Small intestine (tissue), 7 donors: ENCODE data around the gene SLC32A1. TPM values are rescaled to one million over a fixed set of nuclear protein-coding genes. Genes with fewer than 3 reads are reported as not detected.
A peak's percentile ranks its signal among the peaks of the same experiment; 100 is the strongest.

ENCODE experiments used
- DNase-seq, 2 donors: peaks; one replicate each; pipeline versions ENCODE4 v3.0.0 to v3.0.0-alpha.2; 2013
- FAIRE-seq: peaks from 2 replicates; lab custom pipeline; 2012; peaks lifted over from hg19 to GRCh38; lab: Jason Lieb, UNC
- H3K27ac ChIP-seq, 3 donors: one replicate each; pipeline ENCODE4 v1.5.1; 2013; ENCODE audit warnings: low read length in 2 of 3, mild to moderate bottlenecking in 2 of 3, control low read depth in 1 of 3, inconsistent platforms in 1 of 3, low read depth in 1 of 3, moderate library complexity in 1 of 3
- H3K27me3 ChIP-seq, 3 donors: one replicate each; pipeline ENCODE4 v1.6.1; 2013; ENCODE audit warnings: low read length in 3 of 3, inconsistent platforms in 1 of 3; ENCODE audit not compliant: control insufficient read depth in 3 of 3, insufficient read depth in 3 of 3
- H3K36me3 ChIP-seq, 3 donors: one replicate each; pipeline ENCODE4 v1.6.1; 2013; ENCODE audit warnings: low read length in 3 of 3, inconsistent platforms in 1 of 3, low read depth in 1 of 3, mild to moderate bottlenecking in 1 of 3, moderate library complexity in 1 of 3; ENCODE audit not compliant: control insufficient read depth in 3 of 3, insufficient read depth in 2 of 3
- H3K4me1 ChIP-seq, 3 donors: one replicate each; pipeline ENCODE4 v1.6.1; 2013; ENCODE audit warnings: low read length in 2 of 3, inconsistent platforms in 1 of 3, low read depth in 1 of 3, mild to moderate bottlenecking in 1 of 3, moderate library complexity in 1 of 3; ENCODE audit not compliant: control insufficient read depth in 3 of 3, insufficient read depth in 2 of 3
- H3K4me3 ChIP-seq, 3 donors: one replicate each; pipeline ENCODE4 v1.5.1; 2013; ENCODE audit warnings: low read length in 3 of 3, control low read depth in 1 of 3, inconsistent platforms in 1 of 3, low read depth in 1 of 3, mild to moderate bottlenecking in 1 of 3, moderate library complexity in 1 of 3
- H3K9me3 ChIP-seq, 2 donors: one replicate each; pipeline ENCODE4 v1.6.1; 2013; ENCODE audit warnings: low read depth in 1 of 2, low read length in 1 of 2; ENCODE audit not compliant: control insufficient read depth in 2 of 2, insufficient read depth in 1 of 2
- WGBS, 3 donors: extraction: QIAGEN DNeasy Blood & Tissue Kit; methylation state at CpG; one replicate each; pipeline ENCODE4 v1.1.7; 2013; 5-methylcytosine and 5-hydroxymethylcytosine counted together
- polyA plus RNA-seq, 4 donors: library from polyadenylated mRNA; stranded (reverse) in 3 of 4; unstranded in 1 of 4; fragments of 200-250 nt in 3 of 4; fragments of 120-200 nt in 1 of 4; gene quantifications; one replicate each; pipeline versions ENCODE4 v1.2.1 to v1.2.3, GENCODE V29; 2013
- donor health status: healthy with polysubstance abuse.
- donor health status: control.
- donor health status: control.
- donor health status: Bipolar disorder and iron deficiency.
- donor health status: healthy.

The SLC32A1 gene
- polyA plus RNA-seq, 4 donors = 0.18 TPM; not detected in 3

GRCh38 chr20:38722683-38723016 lies 1.6 kb upstream of the SLC32A1 start:
- Histone ChIP-seq H3K27ac (no peak overlapping the region), H3K4me3 (no peak overlapping the region), H3K9me3 (no peaks in the 10 kb centered on the region), H3K27me3 (peaks cover 38 to 90% (median 67%) of the 10 kb centered on the region in 3 donors), H3K4me1 (peaks cover 0 to 3% (median 0%) of the 10 kb centered on the region in 3 donors), H3K36me3 (no peaks in the 10 kb centered on the region)
- WGBS, 3 donors = 2 to 6% (median 4%) methylated on average over 7 of the region's 7 CpGs
- DNase-seq (no peak), FAIRE-seq (no peak)

GRCh38 chr20:38723017-38723847 lies 1.1 kb upstream of the SLC32A1 start:
- H3K4me1 ChIP-seq = peaks cover 0 to 3% (median 0%) of the 10 kb centered on the region in 3 donors
- FAIRE-seq (no peak), DNase-seq (peak in 1 of 2 donors; percentile 5)
- no peaks in the 10 kb centered on the region for H3K36me3 ChIP-seq
- WGBS, 3 donors = 3 to 9% (median 8%) methylated on average over 55 to 56 of the region's 56 CpGs
- peaks cover 42 to 92% (median 72%) of the 10 kb centered on the region in 3 donors for H3K27me3 ChIP-seq
- no peak overlapping the region for H3K27ac ChIP-seq
- H3K4me3 ChIP-seq = no peak overlapping the region
- H3K9me3 ChIP-seq = no peaks in the 10 kb centered on the region

DNA sequence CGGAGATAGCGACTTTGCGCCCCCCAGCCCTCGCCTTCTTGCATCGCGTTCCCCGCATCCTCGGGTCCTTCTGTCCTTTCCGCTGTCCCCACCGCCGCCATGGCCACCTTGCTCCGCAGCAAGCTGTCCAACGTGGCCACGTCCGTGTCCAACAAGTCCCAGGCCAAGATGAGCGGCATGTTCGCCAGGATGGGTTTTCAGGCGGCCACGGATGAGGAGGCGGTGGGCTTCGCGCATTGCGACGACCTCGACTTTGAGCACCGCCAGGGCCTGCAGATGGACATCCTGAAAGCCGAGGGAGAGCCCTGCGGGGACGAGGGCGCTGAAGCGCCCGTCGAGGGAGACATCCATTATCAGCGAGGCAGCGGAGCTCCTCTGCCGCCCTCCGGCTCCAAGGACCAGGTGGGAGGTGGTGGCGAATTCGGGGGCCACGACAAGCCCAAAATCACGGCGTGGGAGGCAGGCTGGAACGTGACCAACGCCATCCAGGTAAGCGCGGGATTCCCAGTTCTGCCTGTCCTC lies 401 bp downstream of the SLC32A1 start:
- DNase-seq = no peak
- Histone ChIP-seq H3K27ac (no peak overlapping the region), H3K4me3 (no peak overlapping the region), H3K27me3 (peaks cover 45 to 98% (median 74%) of the 10 kb centered on the region in 3 donors), H3K36me3 (no peaks in the 10 kb centered on the region), H3K4me1 (peaks cover 0 to 3% (median 0%) of the 10 kb centered on the region in 3 donors), H3K9me3 (no peaks in the 10 kb centered on the region)
- 4 to 11% (median 8%) methylated on average over 41 to 46 of the region's 46 CpGs for WGBS, 3 donors
- no peak for FAIRE-seq

GRCh38 chr20:38725148-38725901 lies 1.0 kb downstream of the SLC32A1 start:
- Histone ChIP-seq H3K27me3 (peaks cover 42 to 98% (median 74%) of the 10 kb centered on the region in 3 donors), H3K27ac (no peak overlapping the region), H3K4me3 (no peak overlapping the region), H3K36me3 (no peaks in the 10 kb centered on the region), H3K4me1 (peaks cover 0 to 3% (median 0%) of the 10 kb centered on the region in 3 donors), H3K9me3 (no peaks in the 10 kb centered on the region)
- no peak for FAIRE-seq
- WGBS, 3 donors = 4 to 7% (median 5%) methylated on average over 30 to 35 of the region's 35 CpGs
- peak in 1 of 2 donors; percentile 5 for DNase-seq

DNA sequence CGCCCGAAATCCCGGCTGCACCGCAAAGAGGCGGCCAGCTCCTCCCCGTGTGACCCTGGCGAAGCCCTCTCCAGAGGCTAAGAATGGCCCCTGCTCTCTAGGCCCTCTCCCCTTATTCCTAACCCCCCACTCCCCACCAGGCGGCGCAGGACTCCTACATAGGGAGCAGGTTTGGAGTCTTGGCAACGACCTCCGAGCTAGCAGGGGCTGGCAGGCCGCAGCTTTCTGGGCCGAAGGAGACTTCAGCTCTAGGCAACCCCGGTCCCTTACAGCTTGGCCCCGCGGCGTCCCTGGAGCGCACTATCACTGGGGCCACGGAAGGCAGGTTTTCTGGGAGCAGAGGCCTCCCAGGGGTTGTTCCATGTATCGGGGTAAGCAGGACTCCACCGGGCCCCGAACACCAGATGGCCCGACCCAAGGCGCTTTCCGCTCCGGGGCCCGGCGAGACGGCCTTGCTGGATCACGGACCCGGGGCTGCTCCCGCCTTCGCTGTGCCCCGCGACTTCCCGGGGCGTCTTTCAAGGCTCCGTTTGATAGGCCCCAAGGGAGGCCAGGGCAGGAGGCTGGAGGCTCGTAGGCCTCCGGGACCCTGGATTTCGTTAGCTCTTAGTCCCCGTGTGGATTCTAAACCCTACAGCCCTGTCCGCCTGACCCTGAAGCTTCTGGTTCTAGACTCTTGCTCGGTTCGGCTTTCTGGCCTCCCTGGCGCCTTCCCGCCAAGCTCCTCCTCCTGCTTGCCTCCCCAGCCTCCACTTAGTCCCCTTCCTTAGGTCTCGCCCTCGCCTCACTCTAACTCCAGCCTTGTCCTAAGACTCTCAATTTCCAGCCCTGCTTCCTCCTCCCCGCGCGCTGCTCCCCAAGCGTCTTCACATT lies 1.9 kb downstream of the SLC32A1 start:
- 8 to 20% (median 18%) methylated on average over 49 to 53 of the region's 53 CpGs for WGBS, 3 donors
- H3K4me1 ChIP-seq = peaks cover 0 to 3% (median 0%) of the 10 kb centered on the region in 3 donors
- no peak overlapping the region for H3K4me3 ChIP-seq
- FAIRE-seq = no peak
- H3K27me3 ChIP-seq = peaks cover 42 to 98% (median 75%) of the 10 kb centered on the region in 3 donors
- DNase-seq = peak in 1 of 2 donors; percentile 26
- no peak overlapping the region for H3K27ac ChIP-seq
- no peaks in the 10 kb centered on the region for H3K9me3 ChIP-seq
- no peaks in the 10 kb centered on the region for H3K36me3 ChIP-seq

GRCh38 chr20:38726804-38727606 lies 2.7 kb downstream of the SLC32A1 start:
- Histone ChIP-seq H3K4me1 (peaks cover 0 to 3% (median 2%) of the 10 kb centered on the region in 3 donors), H3K4me3 (no peak overlapping the region), H3K36me3 (no peaks in the 10 kb centered on the region), H3K27ac (no peak overlapping the region), H3K9me3 (no peaks in the 10 kb centered on the region), H3K27me3 (peaks cover 42 to 98% (median 80%) of the 10 kb centered on the region in 3 donors)
- 4 to 14% (median 11%) methylated on average over 43 of the region's 43 CpGs for WGBS, 3 donors
- peak in 1 of 2 donors; percentile 41 for DNase-seq
- no peak for FAIRE-seq

DNA sequence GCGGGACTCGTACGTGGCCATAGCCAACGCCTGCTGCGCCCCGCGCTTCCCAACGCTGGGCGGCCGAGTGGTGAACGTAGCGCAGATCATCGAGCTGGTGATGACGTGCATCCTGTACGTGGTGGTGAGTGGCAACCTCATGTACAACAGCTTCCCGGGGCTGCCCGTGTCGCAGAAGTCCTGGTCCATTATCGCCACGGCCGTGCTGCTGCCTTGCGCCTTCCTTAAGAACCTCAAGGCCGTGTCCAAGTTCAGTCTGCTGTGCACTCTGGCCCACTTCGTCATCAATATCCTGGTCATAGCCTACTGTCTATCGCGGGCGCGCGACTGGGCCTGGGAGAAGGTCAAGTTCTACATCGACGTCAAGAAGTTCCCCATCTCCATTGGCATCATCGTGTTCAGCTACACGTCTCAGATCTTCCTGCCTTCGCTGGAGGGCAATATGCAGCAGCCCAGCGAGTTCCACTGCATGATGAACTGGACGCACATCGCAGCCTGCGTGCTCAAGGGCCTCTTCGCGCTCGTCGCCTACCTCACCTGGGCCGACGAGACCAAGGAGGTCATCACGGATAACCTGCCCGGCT lies 3.4 kb downstream of the SLC32A1 start:
- FAIRE-seq (no peak), DNase-seq (peak in 1 of 2 donors; percentile 13)
- Histone ChIP-seq H3K4me1 (peaks cover 0 to 3% (median 2%) of the 10 kb centered on the region in 3 donors), H3K27me3 (peaks cover 41 to 97% (median 81%) of the 10 kb centered on the region in 3 donors), H3K36me3 (no peaks in the 10 kb centered on the region), H3K4me3 (no peak overlapping the region), H3K27ac (no peak overlapping the region), H3K9me3 (no peaks in the 10 kb centered on the region)
- 7 to 25% (median 22%) methylated on average over 46 of the region's 46 CpGs for WGBS, 3 donors
